SK-N-MC (cell line): ENCODE measurements around the gene ABL1.

ENCODE experiments used
- DNase-seq: peaks from one replicate; pipeline ENCODE4 v3.0.0-alpha.2; 2011; ENCODE audit warnings: low read depth, low spot score
- H3K27ac ChIP-seq: fragments of 200-600 bp; sonication (generic); 2 replicates; pipeline ENCODE4 v1.5.1; 2016; ENCODE audit warnings: mixed run types
- H3K36me3 ChIP-seq: fragments of 200-600 bp; sonication (generic); 2 replicates; pipeline ENCODE4 v1.6.1; 2017; ENCODE audit warnings: antibody characterized with exemption, low read length, mixed read lengths; ENCODE audit not compliant: insufficient read depth
- H3K4me3 ChIP-seq: fragments of 200-600 bp; sonication (generic); 2 replicates; pipeline ENCODE4 v1.5.1; 2016
- H3K9ac ChIP-seq: fragments of 200-600 bp; sonication (generic); 2 replicates; pipeline ENCODE4 v1.8.0; 2017; ENCODE audit warnings: mixed run types, mixed read lengths; ENCODE audit not compliant: insufficient read length
- H3K9me3 ChIP-seq: fragments of 200-600 bp; sonication (generic); 2 replicates; pipeline ENCODE4 v1.6.1; 2017; ENCODE audit warnings: low read depth, mild to moderate bottlenecking, antibody characterized with exemption, low read length, moderate library complexity, mixed read lengths
- EZH2 ChIP-seq: fragments of 200-600 bp; sonication (generic); IDR thresholded peaks from one replicate; pipeline ENCODE4 v1.6.1; 2017; ENCODE audit warnings: antibody characterized with exemption
- FOXP2 ChIP-seq: optimal IDR thresholded peaks from 2 replicates; pipeline ENCODE3; 2011; ENCODE audit warnings: mild to moderate bottlenecking, moderate library complexity; ENCODE audit not compliant: insufficient read depth; ENCODE audit errors: extremely low read length, control extremely low read depth
- POLR2AphosphoS5 ChIP-seq: IDR thresholded peaks from 2 replicates; pipeline ENCODE4 v1.6.1; 2012; ENCODE audit warnings: mild to moderate bottlenecking, low read depth, low read length, borderline replicate concordance

The ABL1 gene

GRCh38 chr9:130869250-130869649, 34.2 kb downstream of the ABL1 start:
- Histone ChIP-seq H3K9me3 (no peaks in the 10 kb centered on the region), H3K4me3 (no peak overlapping the region), H3K27ac (no peak overlapping the region), H3K36me3 (peaks cover 66% of the 10 kb centered on the region), H3K9ac (no peak overlapping the region)
- TF ChIP-seq EZH2 (no peak), POLR2AphosphoS5 (no peak), FOXP2 (no peak)
- DNase-seq = peak; percentile 50

GRCh38 chr9:130870491-130871381, 35.7 kb downstream of the ABL1 start:
- DNase-seq = no peak
- Histone ChIP-seq H3K4me3 (no peak overlapping the region), H3K36me3 (peaks cover 65% of the 10 kb centered on the region), H3K9me3 (no peaks in the 10 kb centered on the region), H3K9ac (no peak overlapping the region), H3K27ac (no peak overlapping the region)
- TF ChIP-seq POLR2AphosphoS5 = no peak
- no peak for TF ChIP-seq EZH2
- TF ChIP-seq FOXP2 = no peak

DNA sequence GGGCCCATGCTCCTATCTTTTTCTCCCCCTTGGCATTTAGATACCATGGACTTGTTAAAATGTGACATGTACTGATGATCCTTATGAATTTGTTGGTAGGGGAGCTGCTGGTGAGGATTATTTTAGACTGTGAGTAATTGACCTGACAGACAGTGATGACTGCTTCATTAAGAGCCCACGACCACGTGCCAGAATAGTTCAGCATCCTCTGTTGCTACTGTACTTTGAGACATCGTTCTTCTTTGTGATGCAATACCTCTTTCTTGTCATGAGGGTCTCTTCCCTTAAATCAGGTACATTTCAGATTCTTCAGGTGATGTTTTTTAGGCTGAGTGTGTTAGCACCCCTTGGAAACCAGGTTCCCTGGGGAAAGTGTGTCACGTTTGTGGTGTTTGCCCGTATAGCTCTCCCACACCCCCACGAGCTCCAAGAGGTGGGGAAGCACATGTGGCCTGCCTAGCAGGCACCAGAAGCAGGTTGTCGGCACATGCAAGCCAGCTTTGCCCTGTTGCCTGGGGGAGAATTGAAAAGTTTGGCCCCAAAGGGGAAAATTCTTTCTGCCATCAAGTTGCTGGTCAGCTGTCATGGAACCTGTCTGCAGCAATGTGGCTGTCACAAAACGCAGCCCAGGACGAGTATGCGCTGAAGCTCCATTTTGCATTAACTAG, 36.5 kb downstream of the ABL1 start:
- no peak for DNase-seq
- H3K9me3 ChIP-seq = no peaks in the 10 kb centered on the region
- H3K36me3 ChIP-seq = peaks cover 65% of the 10 kb centered on the region
- H3K27ac ChIP-seq = no peak overlapping the region
- TF ChIP-seq POLR2AphosphoS5 = no peak
- no peak for TF ChIP-seq EZH2
- no peak for TF ChIP-seq FOXP2
- H3K4me3 ChIP-seq = no peak overlapping the region
- H3K9ac ChIP-seq = no peak overlapping the region

DNA sequence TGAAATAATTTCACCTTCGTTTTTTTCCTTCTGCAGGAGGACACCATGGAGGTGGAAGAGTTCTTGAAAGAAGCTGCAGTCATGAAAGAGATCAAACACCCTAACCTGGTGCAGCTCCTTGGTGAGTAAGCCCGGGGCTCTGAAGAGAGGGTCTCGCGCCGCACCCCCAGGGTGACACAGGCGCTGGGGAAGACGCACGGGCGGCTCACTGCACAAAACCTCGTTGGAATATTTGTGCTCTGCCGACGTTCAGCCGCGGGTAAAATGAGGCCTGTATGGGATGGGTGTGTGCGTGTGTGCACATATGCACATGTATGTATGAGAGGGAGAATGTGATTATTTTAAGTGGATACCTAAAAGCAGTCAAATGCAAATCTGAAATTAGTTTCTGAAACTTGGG, 37.0 kb downstream of the ABL1 start:
- TF ChIP-seq POLR2AphosphoS5 (no peak), EZH2 (no peak), FOXP2 (no peak)
- H3K36me3 ChIP-seq = peaks cover 69% of the 10 kb centered on the region

DNA sequence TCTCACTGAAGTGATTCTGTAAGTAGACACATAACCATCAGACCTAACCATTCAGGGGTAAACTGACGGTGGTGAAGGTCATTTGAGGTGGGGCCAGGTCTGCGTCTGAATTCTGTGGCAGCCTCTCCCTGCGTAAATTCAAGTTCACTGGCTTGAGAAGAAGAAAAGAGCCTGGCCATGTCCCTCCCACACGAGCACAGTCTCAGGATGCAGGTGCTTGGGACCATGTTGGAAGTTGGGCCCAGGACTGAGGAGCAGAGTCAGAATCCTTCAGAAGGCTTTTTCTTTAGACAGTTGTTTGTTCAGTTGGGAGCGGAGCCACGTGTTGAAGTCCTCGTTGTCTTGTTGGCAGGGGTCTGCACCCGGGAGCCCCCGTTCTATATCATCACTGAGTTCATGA, 37.5 kb downstream of the ABL1 start:
- Histone ChIP-seq H3K36me3 (peaks cover 73% of the 10 kb centered on the region), H3K9me3 (no peaks in the 10 kb centered on the region), H3K27ac (no peak overlapping the region), H3K9ac (no peak overlapping the region), H3K4me3 (no peak overlapping the region)
- no peak for DNase-seq
- TF ChIP-seq POLR2AphosphoS5 (no peak), FOXP2 (no peak), EZH2 (no peak)

More for the DNA sequence above, 37.0 kb downstream of the ABL1 start:
- no peak overlapping the region for H3K27ac ChIP-seq
- no peak overlapping the region for H3K4me3 ChIP-seq
- H3K9me3 ChIP-seq = no peaks in the 10 kb centered on the region
- DNase-seq = no peak
- no peak overlapping the region for H3K9ac ChIP-seq

GRCh38 chr9:130872912-130873503, 38.0 kb downstream of the ABL1 start:
- Histone ChIP-seq H3K9ac (no peak overlapping the region), H3K36me3 (peaks cover 74% of the 10 kb centered on the region), H3K9me3 (no peaks in the 10 kb centered on the region), H3K4me3 (no peak overlapping the region), H3K27ac (no peak overlapping the region)
- TF ChIP-seq EZH2 (no peak), FOXP2 (no peak), POLR2AphosphoS5 (no peak)
- no peak for DNase-seq

DNA sequence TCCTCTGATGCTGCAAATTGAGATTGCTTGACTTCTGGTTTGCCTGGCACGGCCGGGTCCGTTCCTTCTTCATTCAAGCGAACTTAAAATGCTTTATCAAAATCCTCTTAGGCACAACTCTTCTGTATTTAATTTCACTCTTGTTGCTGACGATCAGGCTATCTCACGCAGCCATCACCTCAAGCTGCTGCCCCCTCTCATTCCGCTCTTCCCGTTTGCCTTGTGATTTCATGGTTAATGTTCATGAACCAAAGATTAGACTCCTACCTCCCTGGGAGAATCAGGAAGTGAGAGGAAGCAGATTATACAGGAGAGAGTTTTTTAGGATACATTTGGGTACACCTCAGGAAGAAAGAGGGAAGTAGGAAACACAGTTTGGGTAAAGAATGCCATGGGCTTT, 38.9 kb downstream of the ABL1 start:
- no peak overlapping the region for H3K4me3 ChIP-seq
- TF ChIP-seq EZH2 (no peak), FOXP2 (no peak), POLR2AphosphoS5 (no peak)
- no peaks in the 10 kb centered on the region for H3K9me3 ChIP-seq
- no peak overlapping the region for H3K9ac ChIP-seq
- no peak for DNase-seq
- no peak overlapping the region for H3K27ac ChIP-seq
- peaks cover 82% of the 10 kb centered on the region for H3K36me3 ChIP-seq

DNA sequence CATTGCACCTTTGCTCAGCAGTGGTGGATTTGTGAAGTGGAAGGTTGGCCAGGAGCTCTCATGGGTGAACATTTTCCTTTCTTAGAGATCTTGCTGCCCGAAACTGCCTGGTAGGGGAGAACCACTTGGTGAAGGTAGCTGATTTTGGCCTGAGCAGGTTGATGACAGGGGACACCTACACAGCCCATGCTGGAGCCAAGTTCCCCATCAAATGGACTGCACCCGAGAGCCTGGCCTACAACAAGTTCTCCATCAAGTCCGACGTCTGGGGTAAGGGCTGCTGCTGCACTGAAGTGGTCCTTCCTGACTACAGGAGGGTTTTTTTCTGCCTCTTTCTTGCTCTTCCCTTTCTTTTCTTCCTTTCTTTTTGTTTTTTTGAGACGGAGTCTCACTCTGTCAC, 39.7 kb downstream of the ABL1 start:
- Histone ChIP-seq H3K27ac (no peak overlapping the region), H3K36me3 (peaks cover 82% of the 10 kb centered on the region)
- TF ChIP-seq EZH2 (no peak), POLR2AphosphoS5 (no peak), FOXP2 (no peak)

DNA sequence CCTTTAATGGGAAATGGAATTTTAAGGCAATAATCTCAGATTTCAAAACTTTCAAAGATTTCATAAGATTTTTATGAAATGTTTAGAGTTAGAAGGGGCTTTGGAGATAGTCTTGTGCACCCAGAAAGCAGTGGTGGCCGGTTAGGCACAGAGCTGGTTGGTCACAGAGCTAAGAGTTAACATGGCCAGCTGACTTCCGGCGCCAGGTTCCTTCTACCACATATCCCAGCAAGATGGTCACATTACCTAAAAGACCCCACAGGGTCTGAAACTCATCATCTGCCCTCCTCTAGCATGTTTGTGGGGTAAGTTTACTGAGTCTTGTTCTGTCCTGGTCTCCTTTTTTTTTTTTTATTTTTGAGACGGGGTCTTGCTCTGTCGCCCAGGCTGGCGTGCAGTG, 42.2 kb downstream of the ABL1 start:
- H3K36me3 ChIP-seq = peaks cover 82% of the 10 kb centered on the region
- no peak overlapping the region for H3K27ac ChIP-seq
- TF ChIP-seq EZH2 (no peak), FOXP2 (no peak), POLR2AphosphoS5 (no peak)
- H3K4me3 ChIP-seq = no peak overlapping the region
- no peak for DNase-seq
- no peaks in the 10 kb centered on the region for H3K9me3 ChIP-seq
- no peak overlapping the region for H3K9ac ChIP-seq

More for the DNA sequence above, 39.7 kb downstream of the ABL1 start:
- Histone ChIP-seq H3K4me3 (no peak overlapping the region), H3K9me3 (no peaks in the 10 kb centered on the region), H3K9ac (no peak overlapping the region)
- no peak for DNase-seq
